GM12865 (cell line): ENCODE results near the gene CGRRF1.

ENCODE experiments used
- DNase-seq: peaks from one replicate; pipeline ENCODE4 v3.0.0; 2010; ENCODE audit warnings: low read depth
- H3K4me3 ChIP-seq: 2 replicates; pipeline ENCODE4 v1.5.1; 2011; ENCODE audit warnings: mild to moderate bottlenecking, low read depth, low read length, control low read depth
- TF ChIP-seq, protein P1 (sequence below): IDR thresholded peaks from 2 replicates; pipeline ENCODE4 v1.5.1; 2011; ENCODE audit warnings: low read length, control low read depth, low read depth, inconsistent platforms; ENCODE audit not compliant: insufficient read depth; ENCODE audit errors: missing control alignments

Gene CGRRF1

DNA sequence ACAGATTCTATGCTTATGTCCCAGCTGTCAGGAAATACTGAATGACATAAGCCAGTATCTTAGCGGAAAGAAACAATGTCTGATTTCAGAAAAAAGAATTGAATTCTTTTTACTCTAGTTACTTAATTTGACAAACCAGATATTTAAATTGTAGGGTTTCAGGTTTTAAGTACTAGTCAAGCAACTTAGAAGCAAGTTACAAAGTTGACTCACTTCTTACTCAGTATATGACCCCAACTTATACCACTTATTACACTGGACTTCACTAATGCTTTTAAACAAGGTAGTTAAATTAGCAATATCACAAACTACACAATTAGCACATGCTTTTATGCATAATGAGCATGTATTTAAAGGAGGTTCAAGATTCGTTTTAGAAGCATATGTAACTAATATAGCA lies 28.0 kb upstream of the CGRRF1 start:
- no peak for DNase-seq
- TF ChIP-seq, protein P1, sequence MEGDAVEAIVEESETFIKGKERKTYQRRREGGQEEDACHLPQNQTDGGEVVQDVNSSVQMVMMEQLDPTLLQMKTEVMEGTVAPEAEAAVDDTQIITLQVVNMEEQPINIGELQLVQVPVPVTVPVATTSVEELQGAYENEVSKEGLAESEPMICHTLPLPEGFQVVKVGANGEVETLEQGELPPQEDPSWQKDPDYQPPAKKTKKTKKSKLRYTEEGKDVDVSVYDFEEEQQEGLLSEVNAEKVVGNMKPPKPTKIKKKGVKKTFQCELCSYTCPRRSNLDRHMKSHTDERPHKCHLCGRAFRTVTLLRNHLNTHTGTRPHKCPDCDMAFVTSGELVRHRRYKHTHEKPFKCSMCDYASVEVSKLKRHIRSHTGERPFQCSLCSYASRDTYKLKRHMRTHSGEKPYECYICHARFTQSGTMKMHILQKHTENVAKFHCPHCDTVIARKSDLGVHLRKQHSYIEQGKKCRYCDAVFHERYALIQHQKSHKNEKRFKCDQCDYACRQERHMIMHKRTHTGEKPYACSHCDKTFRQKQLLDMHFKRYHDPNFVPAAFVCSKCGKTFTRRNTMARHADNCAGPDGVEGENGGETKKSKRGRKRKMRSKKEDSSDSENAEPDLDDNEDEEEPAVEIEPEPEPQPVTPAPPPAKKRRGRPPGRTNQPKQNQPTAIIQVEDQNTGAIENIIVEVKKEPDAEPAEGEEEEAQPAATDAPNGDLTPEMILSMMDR, result no peak
- no peak overlapping the region for H3K4me3 ChIP-seq

DNA sequence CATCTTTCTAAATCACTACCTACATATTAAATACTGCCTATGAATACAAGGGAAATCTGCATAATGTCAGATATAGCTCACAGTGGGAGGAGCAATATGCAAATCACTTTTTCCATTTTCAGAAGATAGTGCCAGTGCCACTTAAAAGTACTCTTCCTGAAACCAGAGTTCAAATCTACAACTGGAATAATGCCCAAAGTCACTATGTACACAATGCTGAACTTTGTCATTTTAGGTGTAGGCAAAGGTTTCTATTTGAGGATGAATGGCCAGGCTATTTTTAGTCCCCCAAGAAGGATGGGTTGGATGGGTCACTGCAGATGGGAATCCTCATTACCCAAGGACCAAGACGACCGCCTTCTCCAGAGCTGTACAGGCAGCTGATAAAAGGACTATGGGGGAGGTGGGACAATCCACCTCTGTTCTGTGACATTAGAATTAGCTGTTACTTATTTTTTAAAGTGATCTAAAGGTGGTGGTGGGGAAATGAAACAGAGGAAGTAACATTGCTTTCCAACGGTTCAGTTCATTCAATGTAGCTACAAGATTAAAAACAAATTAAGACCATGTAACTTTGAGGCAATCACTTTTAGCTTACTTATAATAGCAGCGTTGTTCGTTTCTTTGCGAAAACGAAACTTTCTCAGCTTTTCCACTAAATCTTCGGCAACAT lies 26.5 kb upstream of the CGRRF1 start:
- TF ChIP-seq, protein P1, result no peak
- H3K4me3 ChIP-seq, result peak overlapping the region; percentile 61
- DNase-seq, result no peak

DNA sequence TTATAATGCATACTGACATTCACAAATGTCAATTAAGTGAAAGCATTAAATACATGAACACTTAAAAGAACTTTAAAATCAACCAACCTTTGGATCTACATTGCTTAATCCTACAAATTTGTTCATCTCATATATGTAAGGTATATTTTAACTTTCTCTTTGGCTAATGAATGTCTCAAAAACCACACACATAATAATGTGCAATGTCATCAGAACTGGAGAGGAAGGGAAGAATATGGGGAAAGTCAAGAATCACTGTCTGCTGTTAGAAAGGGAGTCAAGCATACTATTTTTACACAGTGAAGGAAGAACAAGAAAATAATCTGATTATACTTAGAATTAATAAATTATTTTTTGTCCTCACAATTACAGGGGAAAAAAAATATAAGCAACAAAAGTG lies 25.9 kb upstream of the CGRRF1 start:
- TF ChIP-seq, protein P1, result no peak
- no peak for DNase-seq
- H3K4me3 ChIP-seq, result peak overlapping the region; percentile 61

DNA sequence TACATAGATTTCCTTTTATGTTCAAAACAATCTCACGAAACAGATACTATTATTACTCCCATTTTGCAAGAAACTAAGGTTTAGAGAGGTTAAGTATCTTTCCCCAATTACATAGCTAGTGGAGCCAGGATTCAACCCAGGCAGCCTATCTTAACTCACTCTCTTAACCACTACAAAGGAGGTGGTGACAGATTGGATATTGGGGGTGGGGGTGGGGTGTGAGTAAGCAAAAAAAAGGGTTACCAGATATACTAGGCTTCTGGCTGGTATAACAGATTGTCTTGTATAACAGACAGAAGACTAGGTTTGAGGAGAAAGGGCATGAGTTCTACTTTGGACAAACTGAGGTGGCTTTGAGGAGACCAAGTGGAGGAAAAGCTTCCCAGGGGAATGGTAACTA lies 23.0 kb upstream of the CGRRF1 start:
- H3K4me3 ChIP-seq, result no peak overlapping the region
- TF ChIP-seq, protein P1, result no peak
- DNase-seq, result no peak

DNA sequence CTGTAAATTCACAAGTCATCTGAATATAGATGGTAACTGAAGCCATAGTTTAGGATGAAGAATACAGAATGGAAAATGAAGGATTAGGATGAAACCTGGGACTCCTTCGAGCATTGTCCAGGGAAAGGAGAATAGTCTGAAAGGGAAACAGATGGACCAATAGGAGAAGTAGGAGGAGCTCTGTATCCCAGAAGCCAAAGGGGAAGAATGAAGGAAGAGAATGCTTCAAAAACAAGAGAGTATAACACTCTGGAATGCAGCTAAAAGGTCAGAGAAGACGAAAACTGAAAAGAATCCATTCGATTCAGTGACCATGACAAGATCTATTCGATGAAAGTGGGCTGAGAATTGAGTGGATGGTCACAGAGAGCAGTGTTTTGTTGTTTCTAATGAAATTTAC lies 21.9 kb upstream of the CGRRF1 start:
- H3K4me3 ChIP-seq, result peak overlapping the region; percentile 71
- TF ChIP-seq, protein P1, result no peak
- no peak for DNase-seq

GRCh38 chr14:54488318-54488645 lies 21.4 kb upstream of the CGRRF1 start:
- DNase-seq, result no peak
- TF ChIP-seq, protein P1, result peak; percentile 10
- H3K4me3 ChIP-seq, result peak overlapping the region; percentile 71

DNA sequence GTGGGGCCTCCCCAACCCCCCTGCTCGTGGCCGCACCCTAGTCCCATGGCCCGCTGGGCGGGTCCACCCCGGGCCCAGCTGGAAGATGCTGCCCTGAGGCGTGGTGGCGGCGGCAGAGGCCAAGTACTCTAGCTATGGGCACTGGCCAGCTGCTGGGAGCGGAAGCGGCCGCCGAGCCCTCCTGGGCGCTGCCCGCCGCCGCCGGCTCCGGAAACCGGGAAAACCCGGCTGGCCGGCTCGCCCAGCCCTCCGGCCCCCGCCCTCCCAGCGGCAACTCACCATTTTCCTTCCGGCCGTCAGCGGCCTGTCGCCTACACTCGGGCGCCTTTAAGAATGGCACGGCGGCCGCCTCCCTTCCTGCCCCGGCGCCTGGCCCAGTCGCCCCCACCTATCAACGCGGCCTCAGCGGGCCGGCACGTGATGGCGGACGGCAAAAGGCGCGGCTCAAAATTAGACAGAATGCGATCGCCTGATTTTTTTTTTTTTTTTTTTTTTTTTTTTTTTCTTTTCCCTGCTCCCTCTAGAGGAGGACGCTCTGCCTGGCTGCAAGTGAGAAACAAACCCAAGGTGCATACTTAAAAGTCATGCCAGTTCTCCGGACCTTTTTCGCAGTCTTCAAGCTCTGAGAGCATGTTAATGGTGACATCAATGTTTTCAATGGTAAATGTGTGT lies 20.9 kb upstream of the CGRRF1 start, which contains the start of gene GMFB:
TSS of gene GMFB (minus strand) at position 335 of the 672 bp plus-strand sequence. CDS start at position 282, 53 bp downstream.
- TF ChIP-seq, protein P1, result peak; percentile 29
- peak; percentile 97 for DNase-seq
- H3K4me3 ChIP-seq, result peak within 1 kb of the TSS; percentile 71
